Testis (tissue), 2 donors: ENCODE results near the gene RARS2.

ENCODE experiments used
- CTCF ChIP-seq, 3 experiments: fragments of 450-650 bp in 2 of 3; fragments of 200-600 bp in 1 of 3; sonication (generic) in 1 of 3; IDR thresholded peaks; one replicate each; pipeline ENCODE4 v1.5.1; 2016 to 2019; ENCODE audit warnings: antibody characterized with exemption in 3 of 3, mild to moderate bottlenecking in 2 of 3, moderate library complexity in 1 of 3
- POLR2A ChIP-seq: fragments of 450-650 bp; IDR thresholded peaks from one replicate; pipeline ENCODE4 v1.6.1; 2017; ENCODE audit warnings: antibody characterized with exemption, mild to moderate bottlenecking, moderate library complexity

- TF ChIP-seq CTCF (IDR thresholded peaks at IDR 0.05) (no peak), POLR2A (no peak)
Measured at GRCh38 chr6:87583822-87584221, 6.0 kb downstream of the RARS2 start.
